ENCODE measurements around the gene GCGR. TPM values are rescaled to one million over a fixed set of nuclear protein-coding genes. Genes with fewer than 3 reads are reported as not detected.

The GCGR gene
- total RNA-seq, 1 donor from 2014 or later: not detected

DNA sequence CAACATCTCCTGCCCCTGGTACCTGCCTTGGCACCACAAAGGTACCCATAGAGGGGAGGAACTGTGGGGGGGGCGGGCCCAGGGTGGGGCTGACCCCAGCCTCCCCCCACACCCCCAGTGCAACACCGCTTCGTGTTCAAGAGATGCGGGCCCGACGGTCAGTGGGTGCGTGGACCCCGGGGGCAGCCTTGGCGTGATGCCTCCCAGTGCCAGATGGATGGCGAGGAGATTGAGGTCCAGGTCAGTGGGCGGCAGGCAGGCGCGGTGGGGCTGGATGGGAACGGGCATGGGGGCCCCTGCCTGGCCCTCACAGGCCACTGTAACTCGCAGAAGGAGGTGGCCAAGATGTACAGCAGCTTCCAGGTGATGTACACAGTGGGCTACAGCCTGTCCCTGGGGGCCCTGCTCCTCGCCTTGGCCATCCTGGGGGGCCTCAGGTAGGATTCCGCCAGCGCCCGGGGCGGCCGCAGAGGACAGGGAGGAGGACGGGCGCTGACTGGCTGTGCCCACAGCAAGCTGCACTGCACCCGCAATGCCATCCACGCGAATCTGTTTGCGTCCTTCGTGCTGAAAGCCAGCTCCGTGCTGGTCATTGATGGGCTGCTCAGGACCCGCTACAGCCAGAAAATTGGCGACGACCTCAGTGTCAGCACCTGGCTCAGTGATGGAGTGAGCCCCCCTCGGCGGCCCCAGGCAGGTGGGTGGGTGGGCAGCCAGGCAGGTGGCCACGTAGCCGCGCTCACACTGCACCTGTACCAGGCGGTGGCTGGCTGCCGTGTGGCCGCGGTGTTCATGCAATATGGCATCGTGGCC lies 7.1 kb downstream of the GCGR start:
- DNase-seq (ENCODE audit: missing footprints) (no peak), ATAC-seq (no peak)
- intact Hi-C loops (cut with DNase I): no loop called here

DNA sequence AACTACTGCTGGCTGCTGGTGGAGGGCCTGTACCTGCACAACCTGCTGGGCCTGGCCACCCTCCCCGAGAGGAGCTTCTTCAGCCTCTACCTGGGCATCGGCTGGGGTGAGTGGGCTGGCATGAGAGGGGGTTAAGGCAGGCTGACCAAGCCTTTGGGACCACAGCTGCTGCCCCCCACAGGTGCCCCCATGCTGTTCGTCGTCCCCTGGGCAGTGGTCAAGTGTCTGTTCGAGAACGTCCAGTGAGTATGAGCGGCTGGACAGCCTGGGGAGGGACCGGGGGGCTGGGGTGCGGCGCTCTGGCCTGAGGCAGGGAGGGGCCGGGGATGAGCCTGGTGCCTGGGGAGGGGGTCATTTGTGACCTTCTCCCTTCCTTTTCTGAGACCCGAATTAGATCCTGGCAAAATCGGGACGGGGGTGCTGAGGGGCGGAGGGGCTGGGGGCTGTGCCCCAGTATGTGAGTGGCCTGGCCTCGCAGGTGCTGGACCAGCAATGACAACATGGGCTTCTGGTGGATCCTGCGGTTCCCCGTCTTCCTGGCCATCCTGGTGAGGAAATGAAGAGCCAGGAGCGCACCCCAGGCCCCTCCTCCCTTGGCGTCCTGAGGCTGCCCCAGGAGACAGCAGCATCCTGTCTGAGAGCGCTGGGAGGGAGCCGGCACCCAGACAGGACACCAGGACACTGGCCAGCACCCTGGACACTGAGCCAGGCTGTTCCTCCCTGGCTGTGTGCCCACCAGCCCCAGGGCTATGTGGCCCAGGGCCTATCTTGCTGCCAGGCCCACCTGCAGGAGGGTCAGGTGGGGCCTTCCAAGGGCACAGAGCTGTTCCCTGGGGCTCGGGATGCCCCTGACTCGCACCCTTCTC lies 8.0 kb downstream of the GCGR start:
- intact Hi-C loops (cut with DNase I): no loop called here
- no peak for ATAC-seq
- DNase-seq (ENCODE audit: missing footprints): no peak

DNA sequence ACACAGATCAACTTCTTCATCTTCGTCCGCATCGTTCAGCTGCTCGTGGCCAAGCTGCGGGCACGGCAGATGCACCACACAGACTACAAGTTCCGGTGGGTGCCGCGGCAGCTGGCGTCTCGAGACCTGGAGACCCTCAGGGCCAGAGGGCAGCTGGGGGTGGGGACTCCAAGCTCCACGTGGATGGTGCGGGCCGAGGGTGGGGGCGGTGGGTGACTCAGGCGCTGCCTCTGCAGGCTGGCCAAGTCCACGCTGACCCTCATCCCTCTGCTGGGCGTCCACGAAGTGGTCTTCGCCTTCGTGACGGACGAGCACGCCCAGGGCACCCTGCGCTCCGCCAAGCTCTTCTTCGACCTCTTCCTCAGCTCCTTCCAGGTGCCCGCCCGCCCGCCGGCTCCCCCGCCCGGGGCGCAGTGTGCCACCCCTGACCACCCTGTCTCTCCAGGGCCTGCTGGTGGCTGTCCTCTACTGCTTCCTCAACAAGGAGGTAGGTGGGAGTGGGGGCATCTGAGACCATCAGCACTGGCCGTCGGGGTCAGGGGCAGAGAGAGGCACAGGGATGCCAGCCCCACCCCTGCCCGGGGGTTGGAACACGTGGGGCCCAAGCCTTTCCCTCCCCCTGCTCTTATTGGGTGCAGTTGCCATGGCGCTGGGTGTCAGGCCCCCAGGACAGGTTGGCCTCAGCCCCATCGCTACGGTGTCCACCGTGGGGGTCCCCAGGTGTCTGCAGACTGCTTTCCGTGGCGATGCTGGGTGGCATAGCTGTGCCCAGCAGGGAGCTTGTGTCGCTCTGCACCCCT lies 8.8 kb downstream of the GCGR start:
- ATAC-seq (no peak), DNase-seq (ENCODE audit: missing footprints) (no peak)
- intact Hi-C loops (cut with DNase I): no loop called here

DNA sequence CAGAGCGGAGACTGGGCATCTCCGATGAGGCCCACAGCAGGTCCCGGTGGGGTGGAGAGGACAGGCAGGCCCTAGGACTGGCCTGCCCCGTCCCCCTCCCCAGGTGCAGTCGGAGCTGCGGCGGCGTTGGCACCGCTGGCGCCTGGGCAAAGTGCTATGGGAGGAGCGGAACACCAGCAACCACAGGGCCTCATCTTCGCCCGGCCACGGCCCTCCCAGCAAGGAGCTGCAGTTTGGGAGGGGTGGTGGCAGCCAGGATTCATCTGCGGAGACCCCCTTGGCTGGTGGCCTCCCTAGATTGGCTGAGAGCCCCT lies 9.4 kb downstream of the GCGR start:
- ATAC-seq (no peak), DNase-seq (ENCODE audit: missing footprints) (no peak)
- intact Hi-C loops (cut with DNase I): no loop called here

DNA sequence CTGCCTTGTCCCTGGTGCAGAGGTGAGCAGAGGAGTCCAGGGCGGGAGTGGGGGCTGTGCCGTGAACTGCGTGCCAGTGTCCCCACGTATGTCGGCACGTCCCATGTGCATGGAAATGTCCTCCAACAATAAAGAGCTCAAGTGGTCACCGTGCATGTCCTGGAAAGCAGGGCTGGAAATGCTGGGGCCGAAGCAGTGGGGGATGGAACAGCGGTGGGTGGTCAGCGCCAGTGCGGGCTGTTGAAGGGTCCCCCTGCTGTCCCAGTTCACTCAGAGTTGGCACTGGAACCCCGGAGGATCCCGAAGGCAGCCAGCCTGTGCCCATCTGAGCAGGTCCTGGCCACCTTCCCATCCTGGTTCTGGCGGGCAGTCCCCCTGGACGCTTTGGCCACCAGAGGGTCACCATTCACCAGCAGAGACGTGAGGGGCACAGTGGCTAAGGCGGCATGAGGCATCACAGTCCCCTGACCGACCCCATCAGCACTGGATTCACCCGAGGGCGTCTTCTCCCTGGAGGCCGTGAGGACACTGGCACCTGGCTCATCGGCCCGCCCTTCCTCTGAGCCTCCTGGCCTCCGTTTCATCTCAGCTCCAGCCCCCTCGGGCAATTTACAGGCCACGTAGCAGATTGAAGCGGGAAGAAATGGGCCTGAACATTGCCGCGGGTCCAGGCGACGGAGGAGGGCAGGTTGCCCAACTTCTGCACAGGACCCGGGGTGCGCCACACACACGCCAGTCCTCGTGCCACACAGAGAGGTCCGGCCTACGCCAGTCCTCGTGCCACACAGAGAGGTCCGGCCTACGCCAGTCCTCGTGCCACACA lies 10.1 kb downstream of the GCGR start:
- ATAC-seq (no peak), DNase-seq (ENCODE audit: missing footprints) (no peak)
- intact Hi-C loops (cut with DNase I): no loop called here

DNA sequence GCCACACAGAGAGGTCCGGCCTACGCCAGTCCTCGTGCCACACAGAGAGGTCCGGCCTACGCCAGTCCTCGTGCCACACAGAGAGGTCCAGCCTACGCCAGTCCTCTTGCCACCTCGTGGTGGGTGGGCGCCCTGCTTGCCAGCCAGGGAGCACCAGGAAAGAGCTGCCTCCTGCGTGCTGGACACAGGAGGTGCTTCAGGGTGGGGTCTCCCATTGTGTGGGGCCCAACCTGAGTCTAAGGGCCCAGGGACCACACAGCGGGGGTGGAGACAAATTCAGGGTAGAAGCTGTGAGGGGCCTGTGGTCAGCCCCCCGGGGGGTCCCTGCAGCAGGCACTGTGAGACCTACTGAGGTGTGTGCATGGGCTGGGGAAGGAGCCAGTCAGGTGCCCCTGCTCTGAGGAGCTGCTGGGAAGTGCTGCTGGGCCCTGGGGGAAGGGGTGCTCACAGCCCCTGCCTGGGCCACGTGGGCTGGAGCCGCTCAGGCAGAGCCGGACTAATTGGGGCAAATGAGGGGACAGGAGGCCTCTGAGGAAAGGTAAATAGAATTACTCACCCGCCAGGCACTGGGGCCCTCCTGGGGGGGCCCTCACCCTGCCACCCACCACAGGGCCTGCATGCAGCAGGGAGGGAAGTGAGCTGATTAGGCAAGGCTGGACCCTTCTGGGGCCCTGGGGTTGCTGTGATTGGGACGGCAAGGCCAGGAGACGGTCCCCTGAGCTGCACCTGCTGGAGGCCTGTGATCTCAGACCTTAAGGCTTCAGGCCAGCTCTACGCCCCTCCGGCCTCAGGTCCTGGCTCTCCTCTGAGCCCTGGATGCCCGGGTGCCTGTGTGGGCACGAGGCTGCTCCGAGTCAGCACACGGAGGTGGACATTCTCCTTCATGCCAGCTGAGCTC lies 11.0 kb downstream of the GCGR start:
- DNase-seq (ENCODE audit: missing footprints): no peak
- intact Hi-C loops (cut with DNase I): no loop called here
- no peak for ATAC-seq

DNA sequence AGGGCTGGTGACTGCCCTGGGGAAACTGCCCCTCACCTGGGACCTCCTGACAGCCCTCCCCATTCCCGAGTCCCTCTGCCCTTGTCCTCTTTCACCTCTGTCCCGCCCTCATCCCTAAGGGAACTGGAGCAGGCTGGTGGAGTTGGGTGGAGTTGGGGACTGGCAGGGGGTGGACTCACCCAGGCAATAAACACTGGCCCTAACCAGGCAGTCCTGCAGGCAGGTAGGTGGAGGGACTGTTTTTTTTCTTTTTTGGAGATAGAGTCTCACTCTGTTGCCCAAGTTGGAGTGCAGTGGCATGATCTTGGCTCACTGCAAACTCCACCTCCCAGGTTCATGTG lies 11.7 kb downstream of the GCGR start:
- ATAC-seq (no peak), DNase-seq (ENCODE audit: missing footprints) (no peak)
- intact Hi-C loops (cut with DNase I): no loop called here

DNA sequence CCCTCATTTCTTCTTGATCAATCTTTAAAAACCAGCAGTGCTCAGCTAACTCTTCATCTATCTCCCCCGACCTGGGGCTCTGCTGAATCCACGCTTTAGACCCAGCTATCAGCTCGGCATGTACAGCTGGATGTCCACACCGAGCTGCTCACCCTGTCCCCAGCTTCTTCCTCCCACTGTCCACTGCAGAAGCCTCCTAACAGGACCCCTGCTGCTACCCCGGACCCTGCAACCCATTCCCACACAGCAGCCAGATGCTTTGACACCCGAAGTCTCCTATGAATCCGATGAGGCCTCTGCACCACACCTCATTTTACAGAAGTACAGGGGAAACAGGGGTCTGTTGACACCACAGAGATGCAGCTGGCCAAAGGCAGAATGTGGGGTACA lies 13.8 kb downstream of the GCGR start:
- ATAC-seq: no peak
- no peak for DNase-seq (ENCODE audit: missing footprints)
- intact Hi-C loops (cut with DNase I): no loop called here

DNA sequence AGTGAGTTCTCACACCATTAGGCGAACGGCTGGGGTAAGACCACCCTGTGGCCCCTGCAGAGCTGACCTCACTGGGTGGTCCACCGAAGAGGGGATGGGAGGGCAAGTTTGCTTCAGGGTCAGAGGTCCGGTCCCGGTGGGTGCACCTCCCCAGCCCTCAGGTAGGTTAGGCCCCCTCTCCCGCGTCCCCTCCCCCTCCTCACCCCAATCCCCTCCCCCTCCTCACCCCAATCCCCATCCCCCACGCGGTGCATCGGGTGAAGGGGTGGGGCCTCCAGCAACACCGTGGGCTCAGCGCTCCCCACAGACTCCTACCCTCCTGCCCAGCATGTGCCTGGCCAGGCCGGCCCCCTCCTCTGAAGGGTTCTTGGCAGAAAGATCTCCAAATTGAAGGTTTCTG lies 15.8 kb downstream of the GCGR start:
- intact Hi-C loops (cut with DNase I): loop anchor here (5.0 kb wide), 1 partner anchor 123 kb away; no protein-coding TSS in a partner anchor
- DNase-seq (ENCODE audit: missing footprints) (no peak), ATAC-seq (no peak)

DNA sequence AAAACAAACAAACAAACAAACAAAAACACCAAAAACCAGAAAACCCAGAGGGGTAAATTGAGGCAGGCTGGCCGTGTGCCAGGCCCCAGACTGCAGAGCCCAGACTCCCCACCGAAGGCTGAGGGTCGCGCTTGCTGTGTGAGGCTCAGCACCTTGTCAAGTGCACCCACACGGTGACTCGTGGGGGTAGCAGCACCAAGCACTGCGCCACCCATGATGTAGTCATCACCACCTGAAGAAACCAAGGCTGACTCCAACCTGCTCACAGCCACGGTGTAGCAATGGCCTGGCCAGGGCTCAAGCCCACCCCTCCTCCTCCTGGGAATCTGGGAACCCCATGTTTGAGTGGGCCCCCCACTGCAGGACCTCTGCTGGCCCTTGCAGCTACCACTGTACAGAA lies 17.2 kb downstream of the GCGR start:
- intact Hi-C loops (cut with DNase I): loop anchor here (1.0 to 5.0 kb wide), 2 partner anchors 39 to 121 kb away; partner anchors contain the start of gene P4HB
- DNase-seq (ENCODE audit: missing footprints) (no peak), ATAC-seq (no peak)

DNA sequence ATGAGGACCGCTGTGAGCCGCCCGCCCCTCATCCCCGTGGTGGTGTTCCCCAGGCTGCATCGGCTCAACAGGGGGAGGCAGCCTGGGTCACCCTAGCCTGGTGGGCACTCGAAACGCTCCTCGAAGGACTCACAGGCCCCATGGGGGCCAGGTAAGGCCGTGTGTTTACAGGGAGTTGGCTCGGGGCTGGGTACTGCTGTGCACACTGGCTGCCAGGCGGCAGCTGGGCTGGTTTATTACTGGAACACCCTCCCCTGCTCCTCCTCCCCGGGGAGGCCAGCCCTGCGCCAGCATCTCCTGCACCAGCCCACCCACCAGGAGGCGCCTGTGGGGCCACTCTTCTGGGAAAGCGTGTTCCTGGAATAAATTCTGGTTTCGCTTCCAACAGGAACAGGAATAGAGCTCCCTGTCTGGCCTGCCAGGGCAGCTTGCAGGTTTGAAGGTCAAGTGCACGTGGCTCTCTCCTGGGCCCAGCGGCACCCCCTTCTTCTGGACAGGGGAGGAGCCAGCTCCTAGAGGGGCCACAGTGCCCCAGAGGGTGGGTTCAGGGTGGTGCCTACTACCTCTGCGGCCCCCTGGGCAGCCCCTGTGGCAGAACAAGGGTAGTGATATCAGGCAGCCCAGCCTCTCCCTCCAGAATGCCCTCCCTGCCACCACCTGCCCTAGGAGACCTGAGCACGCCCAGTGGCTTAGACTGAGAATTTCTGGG lies 17.8 kb downstream of the GCGR start:
- peak; percentile 87 for DNase-seq (ENCODE audit: missing footprints)
- intact Hi-C loops (cut with DNase I): loop anchor here (1.0 to 5.0 kb wide), 2 partner anchors 39 to 121 kb away; partner anchors contain the start of gene P4HB
- ATAC-seq: peak; percentile 86

DNA sequence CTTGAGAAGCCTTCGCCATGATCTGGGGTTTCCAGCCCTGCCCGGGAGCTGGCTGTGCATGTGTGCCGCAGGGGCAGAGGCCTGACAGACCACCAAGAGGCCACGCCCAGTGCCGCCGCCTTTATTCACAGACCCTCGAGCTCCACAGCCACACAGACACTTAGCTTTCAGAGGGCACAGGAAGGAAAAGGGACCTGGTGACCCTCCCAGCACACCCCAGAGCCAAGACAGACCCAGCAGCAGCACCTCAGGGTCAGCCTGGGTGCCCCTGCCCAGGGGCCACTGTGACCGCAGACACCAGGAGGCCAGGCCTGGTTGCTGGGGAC lies 18.3 kb downstream of the GCGR start:
- ATAC-seq (no peak), DNase-seq (ENCODE audit: missing footprints) (no peak)
- intact Hi-C loops (cut with DNase I): loop anchor here (5.0 kb wide), 1 partner anchor 120 kb away; no protein-coding TSS in a partner anchor

DNA sequence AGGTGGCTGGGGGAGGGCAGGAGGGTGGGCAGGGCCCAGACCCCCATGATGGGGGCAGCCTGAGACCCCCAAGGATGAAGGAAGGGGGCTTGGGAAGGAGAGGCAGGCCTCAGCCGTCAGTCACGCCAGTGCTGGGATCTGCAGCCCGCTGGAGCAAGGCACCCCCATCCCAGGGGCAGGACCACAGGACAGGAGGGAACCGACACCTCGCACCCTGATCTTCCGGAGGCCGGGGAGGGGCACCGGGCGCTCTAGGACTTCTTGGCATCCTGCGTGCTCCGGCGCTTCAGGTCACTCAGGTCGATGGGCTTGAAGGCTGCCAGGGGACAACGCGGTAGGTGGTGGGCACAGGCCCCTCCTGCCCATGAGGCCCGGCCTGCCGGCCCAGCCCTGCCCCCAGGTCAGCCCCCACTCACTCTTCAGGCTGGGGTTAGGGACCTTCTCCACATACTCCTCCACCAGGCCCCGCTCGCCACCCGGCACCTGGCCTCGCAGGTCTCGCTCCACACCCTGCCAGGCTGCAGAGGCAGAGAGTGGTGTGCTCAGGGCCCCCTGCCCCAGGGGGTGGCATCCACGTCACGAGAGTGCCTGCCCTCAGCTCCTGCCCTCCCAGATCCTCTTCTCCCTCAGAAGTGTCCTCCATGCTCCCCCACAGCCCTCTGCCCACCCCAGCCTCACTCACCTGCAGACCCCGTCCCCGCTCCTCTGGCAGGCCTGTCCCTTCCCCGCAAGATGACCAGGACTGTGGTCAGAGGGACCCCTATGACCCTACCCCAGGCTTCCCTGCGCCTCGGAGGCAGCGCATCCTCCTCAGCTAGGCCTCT lies 19.3 kb downstream of the GCGR start:
- no peak for ATAC-seq
- no peak for DNase-seq (ENCODE audit: missing footprints)
- intact Hi-C loops (cut with DNase I): loop anchor here (5.0 kb wide), 1 partner anchor 119 kb away; no protein-coding TSS in a partner anchor

DNA sequence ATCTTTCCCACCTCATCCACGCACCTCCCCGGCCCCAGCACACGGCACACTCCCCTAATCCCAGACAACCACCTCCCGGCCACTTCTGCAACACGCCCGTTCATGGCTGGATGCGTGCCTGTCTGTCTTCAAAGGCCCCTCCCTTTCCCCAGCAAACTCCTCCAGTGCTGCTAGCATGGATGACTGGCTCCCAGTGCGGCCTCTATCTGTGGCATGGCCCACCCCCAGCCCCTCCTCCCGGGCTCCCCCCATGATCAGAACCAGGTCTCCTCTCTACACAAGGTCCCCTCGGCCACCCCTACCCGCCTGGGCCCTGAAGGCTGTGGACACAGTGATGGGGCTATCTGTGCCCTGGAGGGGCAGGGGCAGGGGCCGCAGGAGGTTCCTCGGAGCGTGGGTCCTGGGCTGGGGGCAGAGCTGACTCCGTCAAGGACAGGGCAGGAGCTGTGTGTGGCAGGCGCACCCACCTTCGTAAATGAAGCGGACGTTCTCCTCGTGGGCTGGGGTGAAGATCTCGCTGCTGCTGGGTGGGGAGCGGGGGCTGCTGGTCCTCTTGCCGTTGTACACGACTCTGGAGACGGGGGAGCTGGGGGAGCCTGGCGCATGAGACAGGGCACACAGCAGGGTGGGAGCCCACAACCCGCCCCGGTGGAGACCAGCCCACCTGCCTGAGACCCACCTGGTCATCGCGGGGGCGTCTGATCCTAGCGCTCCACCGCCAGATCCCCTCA lies 20.0 kb downstream of the GCGR start:
- ATAC-seq (no peak), DNase-seq (ENCODE audit: missing footprints) (no peak)
- intact Hi-C loops (cut with DNase I): loop anchor here (5.0 kb wide), 1 partner anchor 118 kb away; no protein-coding TSS in a partner anchor

DNA sequence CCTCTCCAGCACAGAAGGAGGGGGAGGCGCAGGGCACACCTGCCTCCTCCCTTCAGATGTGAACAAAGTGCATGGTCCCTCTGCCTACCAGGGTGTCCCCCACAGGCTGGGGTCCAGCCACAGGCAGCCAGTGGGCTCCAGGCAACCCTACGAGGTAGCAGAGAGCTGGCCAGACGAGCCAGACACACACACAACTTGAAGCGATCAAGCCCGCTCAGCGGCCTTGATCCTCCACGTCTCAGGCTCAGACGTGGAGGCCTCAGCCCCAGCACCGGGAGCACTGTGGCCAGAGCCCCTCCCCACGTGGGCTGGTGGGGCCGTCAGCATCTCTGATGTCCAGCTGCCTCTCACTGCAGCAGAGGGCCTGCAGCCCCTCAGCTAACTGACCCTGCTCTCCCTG lies 20.6 kb downstream of the GCGR start:
- intact Hi-C loops (cut with DNase I): loop anchor here (5.0 kb wide), 1 partner anchor 118 kb away; no protein-coding TSS in a partner anchor
- DNase-seq (ENCODE audit: missing footprints): no peak
- no peak for ATAC-seq
